T-cell (primary cell): ENCODE data around the gene SLK. TPM values are rescaled to one million over a fixed set of nuclear protein-coding genes. Genes with fewer than 3 reads are reported as not detected.

Experiments used
- ATAC-seq, 4 experiments: fragments of 200-7000 bp in 3 of 4; fragments of 150-1000 bp in 1 of 4; cut with Tn5 transposase; replicated peaks in 1 of 4; 1 replicate in 3 of 4; 2 replicates in 1 of 4; pipeline ENCODE4 v1.10.0; 2021; ENCODE audit warnings: moderate library complexity in 3 of 4, mild to moderate bottlenecking in 2 of 4, moderate number of reproducible peaks in 1 of 4
- CTCF ChIA-PET, 2 donors: fragments of 300-600 bp; sonication (Branson Sonifier 250); formaldehyde crosslinking; loops; one replicate each; lab custom pipeline; 2022; ENCODE audit warnings: antibody characterized with exemption in 2 of 2; lab: Charles Lee
- POLR2A ChIA-PET, 2 donors: fragments of 300-600 bp; sonication (Branson Sonifier 250); formaldehyde crosslinking; loops; one replicate each; lab custom pipeline; 2022; ENCODE audit warnings: antibody characterized with exemption in 2 of 2; lab: Charles Lee
- DNase-seq, 35 experiments: peaks; one replicate each; pipeline versions ENCODE4 v3.0.0 to v3.0.0-alpha.2; 2013 to 2023
- H3K27ac ChIP-seq: one replicate; pipeline ENCODE4 v1.5.1; 2013; ENCODE audit warnings: low read length
- H3K27me3 ChIP-seq, 2 experiments: replicated peaks in 1 of 2; 1 replicate in 1 of 2; 2 replicates in 1 of 2; pipeline versions ENCODE4 v1.6.1 to v1.7.0; 2013; ENCODE audit warnings: low read length in 1 of 2, mixed read lengths in 1 of 2; ENCODE audit not compliant: control insufficient read depth in 2 of 2, insufficient read depth in 2 of 2; ENCODE audit errors: extremely low read depth in 1 of 2
- H3K36me3 ChIP-seq, 2 donors: 1 replicate in 1 of 2; 2 replicates in 1 of 2; pipeline versions ENCODE4 v1.6.1 to v1.7.0; 2013; ENCODE audit warnings: low read length in 1 of 2; ENCODE audit not compliant: control insufficient read depth in 2 of 2, insufficient read depth in 1 of 2; ENCODE audit errors: extremely low read depth in 1 of 2
- H3K4me1 ChIP-seq, 2 experiments: 1 replicate in 1 of 2; 2 replicates in 1 of 2; pipeline versions ENCODE4 v1.6.1 to v1.7.0; 2013; ENCODE audit warnings: low read length in 2 of 2, mixed read lengths in 1 of 2; ENCODE audit not compliant: insufficient read depth in 2 of 2, control insufficient read depth in 1 of 2; ENCODE audit errors: extremely low read depth in 1 of 2
- H3K4me3 ChIP-seq, 2 donors: 1 replicate in 1 of 2; 2 replicates in 1 of 2; pipeline versions ENCODE4 v1.5.1 to v1.7.0; 2013; ENCODE audit warnings: mild to moderate bottlenecking in 2 of 2, low read length in 1 of 2, moderate library complexity in 1 of 2; ENCODE audit not compliant: control insufficient read depth in 1 of 2; ENCODE audit errors: extremely low read depth in 1 of 2
- H3K9me3 ChIP-seq: 2 replicates; pipeline ENCODE4 v1.7.0; 2013
- H3K27ac Mint-ChIP-seq, 2 donors: one replicate each; pipeline ENCODE4 v1.8.0; 2020 to 2021; ENCODE audit warnings: mild to moderate bottlenecking in 2 of 2, mixed read lengths in 2 of 2
- H3K27me3 Mint-ChIP-seq, 2 donors: one replicate each; pipeline ENCODE4 v1.8.0; 2021 to 2022; ENCODE audit warnings: mixed read lengths in 2 of 2
- H3K36me3 Mint-ChIP-seq: one replicate; pipeline ENCODE4 v1.8.0; 2021; ENCODE audit warnings: mixed read lengths
- H3K4me1 Mint-ChIP-seq, 3 donors: one replicate each; pipeline ENCODE4 v1.8.0; 2020 to 2022; ENCODE audit warnings: mixed read lengths in 3 of 3, mild to moderate bottlenecking in 1 of 3
- H3K4me3 Mint-ChIP-seq, 3 donors: one replicate each; pipeline ENCODE4 v1.8.0; 2020 to 2022; ENCODE audit warnings: mild to moderate bottlenecking in 3 of 3, mixed read lengths in 3 of 3, moderate library complexity in 3 of 3
- H3K9me3 Mint-ChIP-seq, 3 donors: one replicate each; pipeline ENCODE4 v1.8.0; 2020 to 2022; ENCODE audit warnings: mixed read lengths in 3 of 3
- WGBS: methylation state at CpG from one replicate; pipeline ENCODE4 v1.1.5; 2013; ENCODE audit warnings: missing lambda C conversion rate; ENCODE audit not compliant: insufficient coverage; 5-methylcytosine and 5-hydroxymethylcytosine counted together
- total RNA-seq, 35 experiments: library from RNA in 6 of 35; stranded (reverse) in 6 of 35; fragments of 120-200 nt in 1 of 35; gene quantifications; one replicate each; pipeline versions ENCODE4 v1.2.1 to v1.2.4 and lab custom pipeline; 2013 to 2026

SLK gene
- total RNA-seq, 5 donors from 2014 or later (not counting 1 experiment from before 2014, with no cell fraction given): 20.9 to 30.4 (median 27.3) TPM

DNA sequence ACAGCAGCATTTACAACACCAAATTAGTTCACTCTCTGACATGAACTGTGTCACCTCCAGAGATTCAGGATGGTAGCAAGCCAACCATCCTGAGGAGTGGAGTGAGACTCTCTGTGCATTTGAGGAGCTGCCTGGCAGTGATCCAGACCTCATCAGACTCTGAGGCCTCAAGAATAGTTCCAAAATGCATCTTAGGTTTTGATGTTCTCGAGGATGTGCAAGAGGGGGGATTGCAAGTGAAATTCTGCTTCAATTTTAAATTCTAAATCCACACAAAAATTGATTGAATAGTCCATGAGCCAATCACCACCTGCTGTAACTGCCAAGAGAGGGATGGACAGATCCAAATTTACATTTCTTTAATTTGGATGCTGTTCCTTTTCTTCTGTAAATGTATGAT lies 49.7 kb downstream of the SLK start:
- H3K27me3 Mint-ChIP-seq: no peaks in the 10 kb centered on the region
- ATAC-seq (no peak), DNase-seq (no peak)
- H3K36me3 Mint-ChIP-seq: peaks cover 33% of the 10 kb centered on the region
- no peak overlapping the region for H3K4me3 Mint-ChIP-seq
- H3K4me1 Mint-ChIP-seq: peaks cover 0 to 5% (median 0%) of the 10 kb centered on the region in 3 donors
- Histone ChIP-seq H3K27me3 (no peaks in the 10 kb centered on the region), H3K9me3 (no peaks in the 10 kb centered on the region), H3K36me3 (peaks cover 0 to 46% of the 10 kb centered on the region in 2 donors), H3K4me1 (no peaks in the 10 kb centered on the region), H3K4me3 (no peak overlapping the region), H3K27ac (no peak overlapping the region)
- CTCF ChIA-PET: no interaction called here
- POLR2A ChIA-PET: no interaction called here
- H3K9me3 Mint-ChIP-seq: no peaks in the 10 kb centered on the region
- no peak overlapping the region for H3K27ac Mint-ChIP-seq
- WGBS: no CpG with 5 or more reads among the region's 1 CpG

DNA sequence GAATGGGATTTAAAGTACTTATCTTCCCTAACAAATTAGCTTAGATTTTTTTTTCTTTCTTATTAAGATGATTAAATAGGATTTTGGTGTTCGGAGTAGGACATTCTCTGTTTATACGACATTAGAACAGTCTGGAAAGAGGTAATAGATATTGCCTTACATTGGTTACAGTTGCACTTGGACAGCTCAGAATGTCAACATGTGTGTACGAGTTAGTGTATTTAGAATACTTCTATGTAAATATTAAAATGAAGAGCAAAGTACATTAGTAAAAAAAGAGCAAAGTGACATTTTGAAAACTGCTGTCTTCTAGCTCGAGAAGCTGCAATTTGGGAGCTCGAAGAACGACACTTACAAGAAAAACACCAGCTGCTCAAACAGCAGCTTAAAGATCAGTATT lies 51.5 kb downstream of the SLK start:
- H3K9me3 ChIP-seq: no peaks in the 10 kb centered on the region
- no peak overlapping the region for H3K27ac ChIP-seq
- DNase-seq (no peak), ATAC-seq (no peak)
- POLR2A ChIA-PET: interaction anchor here in 1 of 2 donors (0.6 kb wide), 1 partner anchor 14 kb away, joined by 4 read pairs; no protein-coding TSS in a partner anchor
- peaks cover 0 to 57% of the 10 kb centered on the region in 2 donors for H3K36me3 ChIP-seq
- H3K27me3 ChIP-seq: no peaks in the 10 kb centered on the region
- no CpG with 5 or more reads among the region's 6 CpGs for WGBS
- CTCF ChIA-PET: interaction anchor here (0.6 to 1.7 kb wide), 3 partner anchors 10 to 130 kb away, joined by 4 to 8 read pairs (median 4); no protein-coding TSS in a partner anchor
- H3K27me3 Mint-ChIP-seq: no peaks in the 10 kb centered on the region
- H3K9me3 Mint-ChIP-seq: no peaks in the 10 kb centered on the region
- no peak overlapping the region for H3K4me3 Mint-ChIP-seq
- H3K4me1 Mint-ChIP-seq: peaks cover 0 to 5% (median 0%) of the 10 kb centered on the region in 3 donors
- H3K4me1 ChIP-seq: no peaks in the 10 kb centered on the region
- H3K27ac Mint-ChIP-seq: no peak overlapping the region
- H3K4me3 ChIP-seq: no peak overlapping the region
- peaks cover 37% of the 10 kb centered on the region for H3K36me3 Mint-ChIP-seq

DNA sequence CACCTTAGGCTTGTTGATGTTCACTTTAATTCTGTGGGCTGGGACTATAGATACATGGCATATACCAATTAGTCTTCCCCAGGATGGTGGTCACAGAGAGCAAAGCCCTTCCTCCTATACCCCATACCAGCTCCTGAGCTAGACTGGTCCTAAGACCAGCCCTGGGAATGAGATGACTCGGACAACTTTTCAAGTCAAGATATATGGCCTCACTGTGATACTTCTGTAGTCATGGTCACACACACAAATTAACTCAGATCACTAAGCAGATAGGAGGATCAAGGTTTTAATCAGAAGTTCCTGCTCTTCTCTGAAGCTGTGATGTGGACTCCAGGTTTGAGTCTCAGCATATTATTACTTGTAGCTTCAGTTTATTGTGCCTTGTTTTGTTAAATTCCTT lies 53.1 kb downstream of the SLK start:
- Histone ChIP-seq H3K27ac (no peak overlapping the region), H3K4me1 (no peaks in the 10 kb centered on the region), H3K27me3 (no peaks in the 10 kb centered on the region), H3K36me3 (peaks cover 7 to 68% of the 10 kb centered on the region in 2 donors), H3K4me3 (no peak overlapping the region), H3K9me3 (no peaks in the 10 kb centered on the region)
- Mint-ChIP-seq H3K27ac (no peak overlapping the region), H3K4me3 (no peak overlapping the region), H3K9me3 (no peaks in the 10 kb centered on the region), H3K4me1 (peaks cover 0 to 10% (median 2%) of the 10 kb centered on the region in 3 donors), H3K27me3 (no peaks in the 10 kb centered on the region), H3K36me3 (peaks cover 49% of the 10 kb centered on the region)
- ChIA-PET POLR2A (interaction anchor here in 1 of 2 donors (0.6 kb wide), 1 partner anchor 85 kb away, joined by 6 read pairs; no protein-coding TSS in a partner anchor), CTCF (no interaction called here)
- no CpG with 5 or more reads among the region's 1 CpG for WGBS
- DNase-seq (no peak), ATAC-seq (no peak)

DNA sequence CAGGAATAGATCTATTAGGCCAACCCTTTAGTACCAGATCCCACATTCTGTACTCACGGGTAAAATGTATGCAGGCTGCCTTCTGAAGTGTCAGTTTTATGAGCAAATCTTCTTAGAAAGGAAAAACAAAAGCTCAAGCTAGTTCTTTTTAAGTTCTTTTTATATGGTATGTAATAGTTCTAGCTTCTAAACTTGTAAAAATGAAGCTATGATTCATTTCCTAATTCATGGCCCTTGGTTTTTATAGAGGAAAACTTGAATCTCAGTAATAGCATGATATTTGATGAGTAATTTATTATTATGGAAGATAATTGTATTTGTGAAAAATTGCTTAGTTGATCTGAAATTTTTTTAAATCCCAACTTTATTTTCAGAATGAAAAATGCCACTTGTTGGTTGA lies 54.3 kb downstream of the SLK start:
- Mint-ChIP-seq H3K9me3 (no peaks in the 10 kb centered on the region), H3K36me3 (peaks cover 56% of the 10 kb centered on the region), H3K27me3 (no peaks in the 10 kb centered on the region), H3K4me1 (peaks cover 0 to 10% (median 2%) of the 10 kb centered on the region in 3 donors), H3K27ac (no peak overlapping the region), H3K4me3 (no peak overlapping the region)
- Histone ChIP-seq H3K9me3 (no peaks in the 10 kb centered on the region), H3K27me3 (no peaks in the 10 kb centered on the region), H3K4me3 (no peak overlapping the region), H3K36me3 (peaks cover 7 to 79% of the 10 kb centered on the region in 2 donors), H3K4me1 (no peaks in the 10 kb centered on the region), H3K27ac (no peak overlapping the region)
- no CpG with 5 or more reads among the region's 1 CpG for WGBS
- no peak for DNase-seq
- no peak for ATAC-seq
- ChIA-PET CTCF (interaction anchor here in 1 of 2 donors (1.0 to 1.4 kb wide), 2 partner anchors 9 to 133 kb away, joined by 3 to 4 read pairs; no protein-coding TSS in a partner anchor), POLR2A (interaction anchor here in 1 of 2 donors (0.5 kb wide), 2 partner anchors 38 to 92 kb away, joined by 4 to 5 read pairs; no protein-coding TSS in a partner anchor)

GRCh38 chr10:104022026-104022425 lies 55.1 kb downstream of the SLK start:
- Histone ChIP-seq H3K27me3 (no peaks in the 10 kb centered on the region), H3K9me3 (no peaks in the 10 kb centered on the region), H3K27ac (no peak overlapping the region), H3K36me3 (peaks cover 7 to 79% of the 10 kb centered on the region in 2 donors), H3K4me1 (no peaks in the 10 kb centered on the region), H3K4me3 (no peak overlapping the region)
- DNase-seq (no peak), ATAC-seq (no peak)
- Mint-ChIP-seq H3K4me1 (peaks cover 0 to 10% (median 0%) of the 10 kb centered on the region in 3 donors), H3K27ac (no peak overlapping the region), H3K4me3 (no peak overlapping the region), H3K36me3 (peaks cover 60% of the 10 kb centered on the region), H3K27me3 (no peaks in the 10 kb centered on the region), H3K9me3 (no peaks in the 10 kb centered on the region)
- ChIA-PET POLR2A (no interaction called here), CTCF (no interaction called here)
- 100% methylated on average over 3 of the region's 5 CpGs for WGBS

GRCh38 chr10:104025524-104025923 lies 58.6 kb downstream of the SLK start:
- Mint-ChIP-seq H3K9me3 (no peaks in the 10 kb centered on the region), H3K36me3 (peaks cover 60% of the 10 kb centered on the region), H3K4me1 (peaks cover 0 to 10% (median 0%) of the 10 kb centered on the region in 3 donors), H3K27ac (no peak overlapping the region), H3K4me3 (no peak overlapping the region), H3K27me3 (no peaks in the 10 kb centered on the region)
- Histone ChIP-seq H3K27me3 (no peaks in the 10 kb centered on the region), H3K27ac (no peak overlapping the region), H3K4me3 (no peak overlapping the region), H3K36me3 (peaks cover 7 to 73% of the 10 kb centered on the region in 2 donors), H3K9me3 (no peaks in the 10 kb centered on the region), H3K4me1 (peaks cover 0 to 2% of the 10 kb centered on the region in 2 experiments)
- 100% methylated on average over 3 of the region's 5 CpGs for WGBS
- no peak for DNase-seq
- CTCF ChIA-PET: interaction anchor here in 1 of 2 donors (1.0 to 1.5 kb wide), 2 partner anchors 11 to 137 kb away, joined by 3 to 4 read pairs; no protein-coding TSS in a partner anchor
- POLR2A ChIA-PET: interaction anchor here in 1 of 2 donors (0.6 kb wide), 1 partner anchor 1177 kb away, joined by 5 read pairs; no protein-coding TSS in a partner anchor
- ATAC-seq: no peak
